Right ventricle myocardium inferior (tissue), 1 donor: ENCODE measurements around the gene SLC6A9. TPM values are rescaled to one million over a fixed set of nuclear protein-coding genes. Genes with fewer than 3 reads are reported as not detected.

Source experiments
- ATAC-seq: fragments of 200-7000 bp; cut with Tn5 transposase; one replicate; pipeline ENCODE4 v1.9.1; 2020; ENCODE audit warnings: mild to moderate bottlenecking, moderate library complexity
- DNase-seq: peaks from one replicate; pipeline ENCODE4 v3.0.0; 2021; ENCODE audit errors: missing footprints
- intact Hi-C: fragments of 100-400 bp; cut with DNase I; formaldehyde crosslinking; loops from one replicate; pipeline ENCODE4 v1.11.0; 2022
- long read RNA-seq: library from polyadenylated mRNA; unstranded; transcript quantifications from one replicate; pipeline ENCODE4 v2.0.0, GENCODE V29; 2021
- total RNA-seq: library from RNA; stranded (reverse); fragmentation: NEBNext Ultra II Directional; extraction: Animal tissue kit (Norgen Biotek cat#: 25700); gene quantifications from one replicate; pipeline ENCODE4 v1.2.1, GENCODE V29; 2021
- donor health status: DM: no; HTN: yes; CAD: no; lungs with severe emphysema.

Gene SLC6A9
- total RNA-seq = 1.5 TPM
- long read RNA-seq, partial matches to known transcripts = 0 of 2 reads
- long read RNA-seq, other reads (novel, unspliced or antisense) = 0 of 2 reads

- no peak for DNase-seq
- intact Hi-C loops = no loop called here
- ATAC-seq = peak; percentile 20
These were observed at the start of gene SLC6A9 for GRCh38 chr1:44031252-44032169. SLC6A9 (minus strand) TSS chr1:44031462; CDS start chr1:44024277, 7,185 bp downstream.

- DNase-seq (no peak), ATAC-seq (no peak)
- intact Hi-C loops = no loop called here
These were observed 48.3 kb upstream of the SLC6A9 start for GRCh38 chr1:44079566-44079965.

- intact Hi-C loops = no loop called here
- ATAC-seq (no peak), DNase-seq (no peak)
These were observed 46.8 kb upstream of the SLC6A9 start for GRCh38 chr1:44078104-44078503.

DNA sequence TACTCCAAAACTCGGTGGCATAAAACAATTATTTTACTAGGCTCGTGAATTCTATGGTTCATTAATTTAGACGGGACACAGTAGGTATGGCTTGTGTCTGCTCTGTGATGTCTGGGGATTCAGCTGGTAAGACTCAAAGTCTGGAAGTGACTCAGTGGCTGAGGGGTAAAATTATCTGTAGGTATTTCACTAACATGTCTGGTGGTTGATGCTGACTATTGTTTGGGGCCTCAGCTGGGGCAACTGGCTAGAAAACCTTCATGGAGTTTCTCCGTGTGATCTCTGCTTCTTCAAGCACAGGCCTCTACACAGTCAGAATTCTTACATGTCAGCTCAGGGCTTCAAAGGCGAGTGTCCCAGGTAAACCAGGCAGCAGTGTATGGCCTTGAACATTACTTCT lies 46.2 kb upstream of the SLC6A9 start:
- intact Hi-C loops = no loop called here

DNA sequence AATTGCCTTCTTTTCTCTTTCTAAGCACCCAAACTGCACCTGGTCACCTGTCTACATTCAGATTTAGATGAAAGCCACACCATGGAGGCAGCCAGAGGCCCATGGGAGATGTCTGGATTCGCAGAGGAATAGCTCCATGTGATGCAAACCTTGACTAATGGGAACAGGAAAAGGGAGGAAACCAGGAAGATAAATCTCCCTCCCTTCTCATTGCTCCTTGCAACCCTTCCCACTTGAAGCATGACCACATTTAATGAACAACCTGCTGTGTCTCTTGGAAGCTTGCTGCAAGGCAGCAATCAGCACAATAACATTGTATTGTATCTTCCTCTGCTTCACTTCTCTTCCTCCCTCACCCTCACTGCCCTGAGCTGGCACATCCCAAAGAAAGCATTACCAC lies 44.8 kb upstream of the SLC6A9 start:
- no peak for ATAC-seq
- intact Hi-C loops = no loop called here
- no peak for DNase-seq

More for the DNA sequence above, 46.2 kb upstream of the SLC6A9 start:
- DNase-seq (no peak), ATAC-seq (no peak)

DNA sequence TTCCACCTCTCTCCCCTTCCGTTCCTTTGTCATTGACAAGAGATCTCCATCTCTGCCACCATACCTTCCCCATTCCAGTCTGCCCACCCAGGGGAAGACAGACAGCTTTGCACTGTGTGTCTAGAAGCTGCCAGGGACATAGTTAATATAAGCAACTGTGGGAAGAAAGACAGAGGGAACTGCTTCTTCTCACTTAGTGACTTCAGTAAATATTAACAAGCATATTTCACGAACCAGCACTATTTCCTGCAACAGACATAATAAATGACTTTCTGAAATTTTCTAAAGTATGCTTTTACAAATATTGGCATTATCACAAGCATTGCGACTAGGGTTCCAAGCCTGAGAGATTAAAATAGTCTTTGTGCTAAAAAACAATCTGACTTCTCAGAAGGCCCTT lies 43.2 kb upstream of the SLC6A9 start:
- intact Hi-C loops = no loop called here
- ATAC-seq (no peak), DNase-seq (no peak)

GRCh38 chr1:44073528-44073927 lies 42.3 kb upstream of the SLC6A9 start:
- ATAC-seq (no peak), DNase-seq (no peak)
- intact Hi-C loops = no loop called here

DNA sequence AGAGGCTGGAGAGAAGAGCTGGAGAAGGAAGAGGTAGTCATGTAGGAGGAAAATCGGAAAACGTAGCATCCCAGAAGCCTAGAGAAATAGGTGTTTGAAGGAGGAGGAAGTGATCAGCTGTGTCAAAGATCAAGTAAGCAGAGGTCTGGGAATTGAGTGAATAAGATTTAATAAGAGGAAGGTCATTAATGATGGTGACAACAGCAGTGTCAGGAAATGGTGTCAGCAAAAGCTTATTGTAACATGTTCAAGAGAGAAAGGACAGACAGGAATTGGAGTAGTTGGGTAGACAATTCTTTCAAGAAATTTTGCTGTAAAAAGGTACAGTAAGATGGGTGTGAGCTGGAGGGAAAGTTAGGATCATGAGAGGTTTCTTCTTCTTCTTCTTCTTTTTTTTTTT lies 41.6 kb upstream of the SLC6A9 start:
- DNase-seq (no peak), ATAC-seq (no peak)
- intact Hi-C loops = no loop called here

DNA sequence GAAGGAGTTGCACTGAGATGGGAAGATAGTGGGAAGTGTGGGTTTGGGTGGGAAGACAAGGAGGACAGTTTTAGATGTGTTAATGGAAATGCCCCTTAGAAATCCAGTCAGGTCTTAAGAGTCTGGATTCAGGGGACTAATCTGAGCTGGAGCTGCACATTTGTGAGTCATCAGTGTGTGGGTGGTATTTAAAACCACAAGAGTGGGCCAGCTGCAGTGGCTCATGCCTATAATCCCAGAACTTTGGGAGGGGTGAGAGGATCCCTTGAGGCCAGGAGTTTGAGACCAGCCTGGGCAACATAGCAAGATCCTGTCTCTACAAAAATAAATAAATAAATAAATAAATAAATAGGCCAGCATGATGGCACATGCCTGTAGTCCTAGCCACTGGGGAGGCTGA lies 40.9 kb upstream of the SLC6A9 start:
- intact Hi-C loops = no loop called here
- no peak for DNase-seq
- no peak for ATAC-seq

DNA sequence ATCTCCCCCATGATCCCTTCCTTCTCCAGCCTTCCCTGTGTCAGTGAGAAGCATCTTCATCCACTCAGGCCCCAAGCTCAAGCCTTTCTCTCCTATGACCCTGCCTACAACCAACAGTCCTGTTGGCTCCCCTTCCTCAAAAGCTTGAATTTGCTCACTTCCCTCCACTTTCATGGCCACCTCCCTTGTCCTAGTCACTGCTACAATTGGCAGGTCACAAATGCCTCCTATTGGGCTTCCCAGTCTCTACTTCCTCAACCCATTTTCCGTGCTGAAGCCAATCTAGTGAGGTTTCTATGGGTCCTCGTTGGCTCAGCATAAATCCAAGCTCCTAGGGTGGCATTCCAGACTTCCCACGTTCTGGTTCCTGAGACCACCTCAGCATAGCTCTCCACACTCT lies 40.2 kb upstream of the SLC6A9 start:
- ATAC-seq = no peak
- intact Hi-C loops = no loop called here
- no peak for DNase-seq

GRCh38 chr1:44068442-44068921 lies 37.2 kb upstream of the SLC6A9 start:
- intact Hi-C loops = no loop called here
- peak; percentile 24 for ATAC-seq
- no peak for DNase-seq

- intact Hi-C loops = no loop called here
- ATAC-seq = no peak
- no peak for DNase-seq
These were observed 36.3 kb upstream of the SLC6A9 start for GRCh38 chr1:44067266-44068250.

- ATAC-seq = peak; percentile 78
- intact Hi-C loops = no loop called here
These were observed 31.5 kb upstream of the SLC6A9 start for GRCh38 chr1:44062656-44063179.

DNA sequence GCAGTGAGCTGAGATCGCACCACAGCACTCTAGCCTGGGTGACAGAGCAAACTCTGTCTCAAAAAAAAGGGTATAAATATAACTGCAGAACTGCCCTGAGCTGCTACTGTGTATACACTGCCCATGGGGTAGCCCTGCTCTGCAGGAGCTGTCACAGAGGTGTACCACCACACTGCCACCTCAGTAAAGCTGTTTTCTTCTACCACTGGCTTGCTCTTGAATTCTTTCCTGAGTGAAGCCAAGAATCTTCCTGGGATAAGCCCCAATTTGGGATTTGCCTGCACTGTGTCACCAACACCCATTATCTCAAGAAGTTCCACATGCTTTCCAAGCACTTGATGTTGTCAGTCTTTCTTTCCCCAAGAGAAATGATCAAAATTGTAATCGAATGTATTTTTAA lies 30.6 kb upstream of the SLC6A9 start:
- DNase-seq (no peak), ATAC-seq (peak; percentile 71)
- intact Hi-C loops = no loop called here

More at GRCh38 chr1:44062656-44063179, 31.5 kb upstream of the SLC6A9 start:
- no peak for DNase-seq

GRCh38 chr1:44060830-44061267 lies 29.6 kb upstream of the SLC6A9 start:
- intact Hi-C loops = no loop called here
- DNase-seq (no peak), ATAC-seq (no peak)

GRCh38 chr1:44059664-44060355 lies 28.5 kb upstream of the SLC6A9 start:
- DNase-seq (no peak), ATAC-seq (no peak)
- intact Hi-C loops = no loop called here

DNA sequence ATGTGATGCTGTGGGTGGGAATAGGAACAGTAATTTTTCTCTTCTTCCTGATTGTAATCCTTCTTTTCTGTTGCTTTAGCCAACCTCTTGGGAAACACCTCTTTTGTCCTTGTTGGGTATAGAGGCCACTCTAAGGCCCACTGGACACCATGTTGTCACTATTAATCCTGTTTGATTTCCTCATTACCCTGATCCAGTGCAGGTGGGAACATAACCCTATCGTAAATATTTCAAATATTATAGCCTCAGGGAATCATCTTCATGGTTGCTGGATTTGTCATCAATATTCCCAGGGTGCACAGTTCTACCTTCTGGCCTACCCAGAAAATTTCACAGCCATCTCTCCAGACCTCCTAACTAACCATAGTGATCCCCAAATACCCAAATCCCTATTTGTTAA lies 27.9 kb upstream of the SLC6A9 start:
- no peak for ATAC-seq
- no peak for DNase-seq
- intact Hi-C loops = no loop called here

DNA sequence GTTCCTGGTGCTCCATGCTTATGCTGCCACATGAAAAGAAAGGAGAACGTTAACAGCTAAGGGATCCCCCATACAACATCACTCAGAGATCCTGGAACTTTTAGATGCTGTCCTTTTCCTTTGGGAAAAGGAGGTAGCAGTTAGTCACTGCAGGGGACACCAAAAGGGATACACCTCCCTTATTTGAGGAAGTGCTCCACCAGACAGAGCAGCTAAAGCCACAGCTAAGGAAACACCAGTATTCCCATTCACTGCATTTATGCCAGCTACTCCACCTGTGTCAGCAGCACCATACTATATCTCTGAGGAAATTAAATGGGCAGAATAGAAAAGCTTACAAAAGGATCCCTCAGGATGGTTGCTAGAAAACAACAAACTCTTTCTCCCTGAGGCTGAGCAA lies 26.0 kb upstream of the SLC6A9 start:
- ATAC-seq (no peak), DNase-seq (no peak)
- intact Hi-C loops = no loop called here
